ENCODE data around the gene NCBP3.
A peak's percentile ranks its signal among the peaks of the same experiment; 100 is the strongest.

NCBP3 gene

GRCh38 chr17:3845621-3846436 is at the start of gene NCBP3:
Gene NCBP3, minus strand, starts transcription at chr17:3846246. Its CDS starts 23 bp downstream, at chr17:3846223.
- peak; percentile 89 to 90 for DNase-seq

GRCh38 chr17:3895354-3895753 is 49.3 kb upstream of the NCBP3 start:
- DNase-seq: no peak

GRCh38 chr17:3894911-3895343 is 48.9 kb upstream of the NCBP3 start:
- DNase-seq: no peak

- no peak for DNase-seq
Observed at GRCh38 chr17:3894188-3894587, 48.1 kb upstream of the NCBP3 start.

GRCh38 chr17:3893720-3894116 is 47.7 kb upstream of the NCBP3 start:
- no peak for DNase-seq

GRCh38 chr17:3893003-3893719 is 47.1 kb upstream of the NCBP3 start, which contains the start of gene CAMKK1:
Gene CAMKK1, minus strand, starts transcription at chr17:3893053. Its CDS starts 7,366 bp downstream, at chr17:3885687.
- peak; percentile 87 to 90 for DNase-seq

GRCh38 chr17:3892095-3892998 is 46.3 kb upstream of the NCBP3 start:
- DNase-seq: peak; percentile 85 to 87

- no peak for DNase-seq
Observed at GRCh38 chr17:3891626-3892094, 45.6 kb upstream of the NCBP3 start.

- DNase-seq: no peak
Observed at GRCh38 chr17:3890878-3891219, 44.8 kb upstream of the NCBP3 start.

- no peak for DNase-seq
Observed at GRCh38 chr17:3890082-3890877, 44.2 kb upstream of the NCBP3 start.

GRCh38 chr17:3889325-3890012 is 43.4 kb upstream of the NCBP3 start:
- DNase-seq: no peak

GRCh38 chr17:3888343-3889171 is 42.5 kb upstream of the NCBP3 start:
- DNase-seq: no peak

- peak in 1 of 2 donors; percentile 7 for DNase-seq
Observed at GRCh38 chr17:3887804-3888203, 41.8 kb upstream of the NCBP3 start.

GRCh38 chr17:3887394-3887793 is 41.3 kb upstream of the NCBP3 start:
- DNase-seq: no peak

- peak; percentile 34 to 57 for DNase-seq
Observed at GRCh38 chr17:3886776-3887175, 40.7 kb upstream of the NCBP3 start.

- no peak for DNase-seq
Observed at GRCh38 chr17:3885970-3886369, 39.9 kb upstream of the NCBP3 start.

- DNase-seq: no peak
Observed at GRCh38 chr17:3885271-3885670, 39.2 kb upstream of the NCBP3 start.

GRCh38 chr17:3884188-3884587 is 38.1 kb upstream of the NCBP3 start:
- DNase-seq: no peak

GRCh38 chr17:3882276-3882675 is 36.2 kb upstream of the NCBP3 start:
- DNase-seq: no peak

GRCh38 chr17:3880983-3881382 is 34.9 kb upstream of the NCBP3 start:
- DNase-seq: no peak
